Testis (tissue), 2 donors: ENCODE measurements around the gene MEGF9.

ENCODE experiments used
- CTCF ChIP-seq, 3 experiments: fragments of 450-650 bp in 2 of 3; fragments of 200-600 bp in 1 of 3; sonication (generic) in 1 of 3; IDR thresholded peaks; one replicate each; pipeline ENCODE4 v1.5.1; 2016 to 2019; ENCODE audit warnings: antibody characterized with exemption in 3 of 3, mild to moderate bottlenecking in 2 of 3, moderate library complexity in 1 of 3
- POLR2A ChIP-seq: fragments of 450-650 bp; IDR thresholded peaks from one replicate; pipeline ENCODE4 v1.6.1; 2017; ENCODE audit warnings: antibody characterized with exemption, mild to moderate bottlenecking, moderate library complexity

GRCh38 chr9:120677965-120678364 is 36.3 kb downstream of the MEGF9 start:
- TF ChIP-seq CTCF (IDR thresholded peaks at IDR 0.05) = no peak
- no peak for TF ChIP-seq POLR2A
